ENCODE measurements around the gene GABRB1.

GABRB1 gene

DNA sequence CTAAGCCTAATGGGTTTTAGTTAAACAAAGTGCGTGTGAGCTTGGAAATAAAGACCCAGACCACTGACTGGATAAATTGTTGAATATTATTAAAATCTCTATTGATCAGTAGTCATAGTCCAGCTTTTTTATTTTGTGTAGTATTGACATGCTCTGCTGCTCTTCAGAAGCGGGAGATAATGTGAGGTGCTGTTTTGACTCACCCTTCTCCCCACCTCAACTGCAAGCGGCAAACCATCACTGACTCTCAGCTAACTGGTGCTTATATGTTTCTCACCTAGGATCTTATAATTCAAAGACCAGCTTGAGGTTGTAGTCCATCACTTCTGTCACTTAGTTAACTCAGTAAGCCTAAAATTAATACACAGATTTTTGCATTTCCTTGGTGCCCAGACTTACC, 359.9 kb downstream of the GABRB1 start:
- in situ Hi-C loops (cut with HindIII; ENCODE audit: low pct_ligation_motif_present, low pct_unique_long_range_greater_than_20kb, low sequenced_read_pairs), result no loop called here

GRCh38 chr4:47406408-47406807, 375.0 kb downstream of the GABRB1 start:
- in situ Hi-C loops (cut with HindIII; ENCODE audit: low pct_ligation_motif_present, low pct_unique_long_range_greater_than_20kb, low sequenced_read_pairs), result no loop called here
- no peak for DNase-seq

More for the DNA sequence above, 359.9 kb downstream of the GABRB1 start:
- DNase-seq, result no peak

GRCh38 chr4:47410271-47410670, 378.9 kb downstream of the GABRB1 start:
- in situ Hi-C loops (cut with HindIII; ENCODE audit: low pct_ligation_motif_present, low pct_unique_long_range_greater_than_20kb, low sequenced_read_pairs), result no loop called here
- DNase-seq, result no peak

DNA sequence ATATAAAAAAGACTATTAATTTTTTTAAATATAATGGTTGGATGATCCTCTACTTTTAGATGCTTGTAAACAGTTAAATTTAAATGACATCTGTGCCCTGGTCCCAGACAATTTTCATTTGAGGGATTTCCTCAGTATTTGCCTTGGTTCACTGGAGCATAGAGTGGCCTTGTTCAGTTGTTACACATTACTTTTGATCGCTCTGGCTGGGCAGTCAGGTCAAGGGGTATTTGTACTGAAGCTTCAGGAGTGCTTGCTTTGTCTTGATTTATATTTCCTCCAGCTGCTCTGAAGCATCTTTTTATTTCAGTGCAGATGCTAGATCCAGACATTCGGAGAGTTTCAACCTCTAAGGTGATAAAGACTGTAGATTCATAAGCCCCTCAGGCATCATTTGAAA, 382.2 kb downstream of the GABRB1 start:
- in situ Hi-C loops (cut with HindIII; ENCODE audit: low pct_ligation_motif_present, low pct_unique_long_range_greater_than_20kb, low sequenced_read_pairs), result no loop called here
- peak; percentile 11 for DNase-seq

DNA sequence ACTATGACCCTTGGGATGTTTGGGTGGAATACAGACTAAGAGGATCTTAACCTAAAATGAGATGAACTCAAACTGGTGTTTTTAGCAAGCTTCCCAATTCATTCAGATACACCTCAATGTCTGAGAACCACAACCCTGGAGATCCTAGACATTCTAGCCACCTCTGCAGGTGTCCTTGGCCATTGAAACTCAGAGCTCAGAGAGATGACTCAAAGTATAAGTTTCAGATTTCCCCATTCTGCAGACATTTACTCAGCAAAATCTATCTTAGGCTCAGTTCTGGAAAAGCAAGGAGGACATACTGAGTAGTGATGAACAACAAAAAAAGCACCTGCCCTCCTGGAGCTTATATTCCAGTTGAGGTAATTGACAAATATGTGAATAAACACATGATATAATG, 384.4 kb downstream of the GABRB1 start:
- in situ Hi-C loops (cut with HindIII; ENCODE audit: low pct_ligation_motif_present, low pct_unique_long_range_greater_than_20kb, low sequenced_read_pairs), result no loop called here

GRCh38 chr4:47418147-47418546, 386.8 kb downstream of the GABRB1 start:
- no peak for DNase-seq

More for the DNA sequence above, 384.4 kb downstream of the GABRB1 start:
- DNase-seq, result no peak

DNA sequence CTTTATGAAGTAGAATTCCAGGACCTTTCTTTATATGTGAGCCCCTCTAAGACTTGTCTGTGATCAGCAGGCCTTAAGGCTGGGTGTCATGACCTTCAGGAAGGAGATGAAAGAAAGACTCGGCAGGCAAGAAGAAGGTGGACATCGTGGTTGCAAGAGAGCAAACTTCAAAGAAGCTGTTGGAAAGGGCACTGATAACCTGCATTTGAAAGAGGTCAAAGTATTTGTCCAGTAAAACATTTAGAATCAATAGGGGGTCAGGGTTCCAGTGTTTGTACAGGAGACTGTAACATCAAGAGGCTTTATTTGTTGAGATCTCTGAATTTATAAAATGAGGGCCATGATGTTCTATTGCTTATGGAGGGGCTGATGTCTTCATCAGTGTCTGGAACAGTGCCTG, 387.9 kb downstream of the GABRB1 start:
- no peak for DNase-seq
- in situ Hi-C loops (cut with HindIII; ENCODE audit: low pct_ligation_motif_present, low pct_unique_long_range_greater_than_20kb, low sequenced_read_pairs), result no loop called here

More at GRCh38 chr4:47418147-47418546, 386.8 kb downstream of the GABRB1 start:
- in situ Hi-C loops (cut with HindIII; ENCODE audit: low pct_ligation_motif_present, low pct_unique_long_range_greater_than_20kb, low sequenced_read_pairs), result no loop called here

- in situ Hi-C loops (cut with HindIII; ENCODE audit: low pct_ligation_motif_present, low pct_unique_long_range_greater_than_20kb, low sequenced_read_pairs), result no loop called here
Observed at GRCh38 chr4:47425628-47426027, 394.3 kb downstream of the GABRB1 start.

DNA sequence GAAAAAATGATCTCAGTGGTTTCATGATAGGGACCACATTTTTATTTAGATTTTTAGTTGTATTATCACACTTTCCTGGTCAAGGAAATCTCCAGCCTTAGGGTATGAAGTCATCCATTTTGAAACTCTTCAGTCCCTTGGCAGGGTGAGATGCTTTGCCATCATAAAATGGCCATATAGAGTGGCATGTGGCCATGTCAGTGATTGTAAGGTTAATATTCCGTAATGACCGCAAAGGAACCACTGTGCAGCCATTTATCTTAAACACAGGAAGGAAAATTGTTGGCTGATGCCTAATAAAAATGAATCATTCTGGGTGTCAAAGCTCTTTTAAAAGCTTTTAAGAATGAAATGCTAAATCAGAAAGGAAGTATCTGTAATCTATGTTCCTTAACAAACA, 396.6 kb downstream of the GABRB1 start:
- in situ Hi-C loops (cut with HindIII; ENCODE audit: low pct_ligation_motif_present, low pct_unique_long_range_greater_than_20kb, low sequenced_read_pairs), result no loop called here
- no peak for DNase-seq

More at GRCh38 chr4:47425628-47426027, 394.3 kb downstream of the GABRB1 start:
- no peak for DNase-seq

DNA sequence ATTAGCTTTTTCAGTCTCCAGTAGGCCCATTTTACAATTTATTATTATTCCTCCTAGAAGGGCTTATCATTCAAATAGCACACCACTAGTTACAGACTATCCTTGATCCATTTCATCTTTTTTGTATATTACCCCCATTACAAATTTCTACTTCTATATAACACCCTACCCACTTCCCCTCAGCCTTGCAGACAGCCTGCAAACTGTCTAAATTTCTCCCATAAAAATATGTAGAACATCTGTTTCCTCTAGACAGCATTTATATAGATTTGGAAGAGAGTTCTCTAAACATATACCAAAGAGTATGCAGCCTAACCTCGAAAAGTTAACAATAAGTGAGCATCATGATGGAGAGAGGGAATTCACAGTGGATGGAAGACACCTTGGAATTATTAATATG, 401.4 kb downstream of the GABRB1 start:
- in situ Hi-C loops (cut with HindIII; ENCODE audit: low pct_ligation_motif_present, low pct_unique_long_range_greater_than_20kb, low sequenced_read_pairs), result no loop called here
- DNase-seq, result no peak

DNA sequence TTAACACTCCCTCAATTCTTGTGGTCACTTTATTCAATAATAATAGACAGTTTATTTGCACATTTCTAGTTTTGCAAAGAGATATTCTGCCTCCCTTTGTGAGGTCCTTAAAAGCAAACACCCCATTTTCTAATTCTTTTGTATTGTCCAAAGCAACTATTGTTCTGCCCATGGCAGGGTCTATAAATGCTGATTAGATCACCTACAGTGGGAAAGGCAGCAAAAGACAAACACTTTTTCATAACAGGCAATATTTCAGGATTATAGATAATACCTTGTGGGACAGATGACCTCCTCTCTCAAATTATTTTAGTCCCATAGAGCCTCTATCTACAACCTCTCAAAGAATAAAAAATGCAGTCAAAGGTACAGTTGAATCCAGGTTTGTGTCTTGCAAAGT, 403.6 kb downstream of the GABRB1 start:
- no peak for DNase-seq
- in situ Hi-C loops (cut with HindIII; ENCODE audit: low pct_ligation_motif_present, low pct_unique_long_range_greater_than_20kb, low sequenced_read_pairs), result no loop called here

DNA sequence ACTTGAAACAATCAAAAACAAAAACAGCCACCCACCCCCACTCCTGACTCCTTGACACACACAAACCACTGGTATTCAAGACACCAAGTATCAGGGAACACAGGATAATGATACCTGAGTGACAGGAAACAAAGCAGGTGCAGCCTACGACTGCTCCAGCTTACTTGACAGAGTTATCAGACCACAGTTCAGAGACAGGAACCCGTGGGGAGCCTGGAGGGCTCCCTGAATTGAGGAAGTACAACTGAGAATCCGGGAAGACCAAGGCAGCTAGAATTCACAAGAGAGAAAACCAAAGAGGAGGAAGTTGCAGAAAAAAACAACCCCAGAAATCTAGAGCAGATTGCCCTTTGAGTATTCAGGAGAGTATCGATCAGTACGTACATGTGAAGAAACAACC, 411.6 kb downstream of the GABRB1 start:
- no peak for DNase-seq
- in situ Hi-C loops (cut with HindIII; ENCODE audit: low pct_ligation_motif_present, low pct_unique_long_range_greater_than_20kb, low sequenced_read_pairs), result no loop called here

DNA sequence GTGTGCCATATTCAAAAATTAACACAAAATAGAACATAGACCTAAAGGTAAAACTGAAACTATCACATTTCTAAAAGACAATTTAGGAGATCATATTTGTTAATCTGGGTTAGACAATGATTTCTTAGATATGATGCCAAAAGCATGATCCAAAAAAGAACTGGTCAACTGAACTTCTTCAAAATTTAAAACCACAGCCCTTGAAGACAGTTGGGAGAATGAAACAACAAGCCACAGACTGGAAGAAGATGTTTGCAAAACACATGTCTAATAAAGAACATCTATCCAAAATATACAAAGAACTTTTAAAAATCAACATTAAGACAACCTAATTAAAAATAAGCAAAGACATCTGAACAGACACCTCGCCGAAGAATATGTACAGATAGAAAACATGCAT, 412.7 kb downstream of the GABRB1 start:
- no peak for DNase-seq
- in situ Hi-C loops (cut with HindIII; ENCODE audit: low pct_ligation_motif_present, low pct_unique_long_range_greater_than_20kb, low sequenced_read_pairs), result no loop called here

DNA sequence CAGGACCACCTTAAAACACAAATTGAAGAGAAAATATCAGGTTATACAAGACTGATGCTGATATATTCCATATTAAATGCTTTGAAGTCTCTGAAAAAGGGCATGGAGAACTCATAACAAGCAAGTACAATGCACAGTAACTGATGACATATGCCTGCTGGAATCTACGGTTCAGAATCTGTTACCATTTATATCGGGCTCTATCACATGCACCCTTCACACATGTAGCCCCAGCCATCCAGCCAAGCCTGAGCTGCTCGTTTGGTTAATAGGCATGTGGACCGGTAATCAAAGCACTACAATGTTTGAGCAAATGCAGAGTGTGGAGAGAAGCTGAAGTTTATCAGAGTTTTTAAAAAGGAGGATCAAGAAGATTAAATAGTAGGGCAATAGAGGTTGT, 420.3 kb downstream of the GABRB1 start:
- DNase-seq, result no peak
- in situ Hi-C loops (cut with HindIII; ENCODE audit: low pct_ligation_motif_present, low pct_unique_long_range_greater_than_20kb, low sequenced_read_pairs), result no loop called here

DNA sequence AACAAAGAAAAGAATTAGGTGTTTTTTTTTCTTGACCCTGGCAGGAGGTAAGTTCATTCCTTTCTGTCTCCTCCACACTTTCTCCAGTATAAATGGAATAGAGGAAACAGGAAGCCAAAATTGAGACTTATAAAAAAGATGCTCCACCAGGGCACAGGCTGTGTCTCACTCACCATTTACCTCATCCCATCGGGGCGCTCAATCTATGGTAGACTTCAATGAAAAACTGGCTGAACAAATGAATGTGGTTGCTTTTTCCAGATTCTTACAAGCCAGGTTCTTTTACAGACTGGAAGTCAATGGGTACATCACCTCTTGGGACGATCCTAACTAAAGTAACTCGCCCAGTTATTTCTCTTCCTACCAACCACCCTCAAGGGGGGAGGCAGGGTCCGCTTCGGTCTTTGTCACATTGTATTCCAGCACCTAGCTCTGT, 431.4 kb downstream of the GABRB1 start:
- peak; percentile 19 for DNase-seq
- in situ Hi-C loops (cut with HindIII; ENCODE audit: low pct_ligation_motif_present, low pct_unique_long_range_greater_than_20kb, low sequenced_read_pairs), result no loop called here

DNA sequence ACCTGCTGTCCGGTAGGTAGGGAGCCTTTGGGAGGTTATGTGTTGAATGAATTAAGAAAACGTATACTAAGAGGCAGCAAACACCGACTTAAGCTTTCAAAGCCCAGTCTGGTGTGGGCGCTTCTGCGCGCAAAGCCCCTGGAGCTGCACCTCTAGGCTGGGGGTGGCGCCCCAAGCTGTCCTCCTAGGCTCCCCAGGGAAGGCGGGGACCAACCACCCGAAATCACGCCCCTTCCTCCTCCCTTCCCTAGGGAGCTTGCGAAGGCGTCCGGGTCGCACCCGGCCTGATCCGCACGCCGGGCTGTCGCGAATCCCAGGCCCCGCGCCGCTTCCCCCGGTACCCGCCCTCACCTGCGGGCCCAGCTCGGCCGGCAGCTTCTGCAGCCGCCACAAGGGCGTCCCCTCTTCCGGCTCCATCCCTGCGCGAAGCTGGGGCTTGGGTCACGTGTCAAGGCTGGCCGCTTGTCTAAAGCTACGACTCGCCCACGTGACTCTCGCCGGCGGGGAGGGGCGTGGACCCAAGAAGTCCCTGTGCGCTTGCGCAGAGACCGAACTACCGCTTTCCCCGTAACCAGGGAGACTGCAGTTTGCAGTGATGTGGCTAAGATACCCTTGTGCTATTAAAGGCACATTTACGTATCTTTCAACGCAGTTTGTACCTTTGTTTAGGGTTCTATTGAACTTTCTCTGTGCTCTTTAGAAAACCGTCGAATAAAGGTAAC, 432.0 kb downstream of the GABRB1 start, which contains the start of gene COMMD8:
TSS of gene COMMD8 (minus strand) at position 468 of the 722 bp plus-strand sequence. CDS start at position 417, 51 bp downstream.
- peak; percentile 93 for DNase-seq

GRCh38 chr4:47465004-47465403, 433.6 kb downstream of the GABRB1 start:
- in situ Hi-C loops (cut with HindIII; ENCODE audit: low pct_ligation_motif_present, low pct_unique_long_range_greater_than_20kb, low sequenced_read_pairs), result no loop called here

More for the DNA sequence above, 432.0 kb downstream of the GABRB1 start, which contains the start of gene COMMD8:
- in situ Hi-C loops (cut with HindIII; ENCODE audit: low pct_ligation_motif_present, low pct_unique_long_range_greater_than_20kb, low sequenced_read_pairs), result no loop called here

GRCh38 chr4:47466056-47466785, 434.9 kb downstream of the GABRB1 start:
- no peak for DNase-seq

More at GRCh38 chr4:47465004-47465403, 433.6 kb downstream of the GABRB1 start:
- DNase-seq, result no peak

DNA sequence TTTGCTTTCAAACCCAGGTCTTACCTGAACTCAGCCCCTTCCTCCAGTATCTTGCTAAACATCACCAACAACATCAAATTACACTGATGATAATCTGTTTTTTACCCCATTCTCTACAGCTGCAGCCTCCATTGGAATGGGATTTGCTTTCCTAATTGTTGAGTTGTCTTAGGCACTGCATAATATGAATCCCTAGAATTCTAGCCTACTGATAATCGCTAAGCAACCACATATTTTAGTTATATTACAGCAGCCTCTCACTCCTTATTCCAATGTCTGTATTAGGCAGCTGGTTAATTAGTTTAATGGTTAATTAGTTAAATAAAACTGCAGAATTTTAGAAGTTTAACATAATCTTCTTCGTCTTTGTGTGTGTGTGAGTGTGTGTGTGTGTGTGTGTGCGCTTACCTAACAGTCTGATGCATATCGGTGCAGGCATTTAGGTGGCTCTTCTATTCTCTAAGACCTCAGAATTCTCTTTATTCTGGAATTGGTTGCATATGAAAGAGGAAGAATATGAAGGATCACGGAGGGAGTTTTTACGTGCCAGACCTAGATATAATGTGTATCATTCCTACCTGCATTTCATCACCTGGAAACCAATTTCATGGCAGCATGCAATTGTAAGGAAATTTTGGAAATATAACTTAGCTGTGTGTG, 437.5 kb downstream of the GABRB1 start:
- DNase-seq, result no peak
- in situ Hi-C loops (cut with HindIII; ENCODE audit: low pct_ligation_motif_present, low pct_unique_long_range_greater_than_20kb, low sequenced_read_pairs), result no loop called here

More at GRCh38 chr4:47466056-47466785, 434.9 kb downstream of the GABRB1 start:
- in situ Hi-C loops (cut with HindIII; ENCODE audit: low pct_ligation_motif_present, low pct_unique_long_range_greater_than_20kb, low sequenced_read_pairs), result no loop called here

Data from ACHN (cell line).